ENCODE measurements around the gene CSN2.

Gene CSN2

GRCh38 chr4:69986663-69987062, 21.1 kb upstream of the CSN2 start:
- no peak overlapping the region for H4K91ac ChIP-seq (ENCODE audit: low read depth, low read length)
- H3K4me3 ChIP-seq (ENCODE audit: low read depth, low read length), result no peak overlapping the region
- no peaks in the 10 kb centered on the region for H3K79me1 ChIP-seq (ENCODE audit: low read length)
- H3K4me1 ChIP-seq (ENCODE audit: control insufficient read depth in 1 of 2, insufficient read depth in 2 of 2, low read length in 2 of 2), result no peaks in the 10 kb centered on the region
- H3K18ac ChIP-seq (ENCODE audit: low read length), result no peak overlapping the region
- no peak overlapping the region for H4K12ac ChIP-seq (ENCODE audit: low read depth, low read length)
- H3K14ac ChIP-seq (ENCODE audit: low read length), result no peak overlapping the region
- no peak for DNase-seq
- no peaks in the 10 kb centered on the region for H3K27me3 ChIP-seq (ENCODE audit: insufficient read depth, low read length)
- H3K27ac ChIP-seq (ENCODE audit: low read depth, low read length), result no peak overlapping the region
- no peaks in the 10 kb centered on the region for H3K9me3 ChIP-seq (ENCODE audit: insufficient read depth, low read depth, low read length)
- H2BK12ac ChIP-seq (ENCODE audit: low read length), result no peak overlapping the region
- H2AFZ ChIP-seq (ENCODE audit: insufficient read depth, low read length, poor library complexity), result no peak overlapping the region
- H3K36me3 ChIP-seq (ENCODE audit: control insufficient read depth in 1 of 2, insufficient read depth in 2 of 2, low read length in 2 of 2), result no peaks in the 10 kb centered on the region
- WGBS (ENCODE audit: extremely low coverage, insufficient coverage, insufficient read length), result no CpG with 5 or more reads among the region's 1 CpG
- no peak overlapping the region for H2BK120ac ChIP-seq (ENCODE audit: insufficient read depth, low read length, poor library complexity)
- H3K4ac ChIP-seq (ENCODE audit: low read depth, low read length), result no peak overlapping the region
- H3K79me2 ChIP-seq (ENCODE audit: control insufficient read depth, insufficient read depth, low read length, poor library complexity), result no peaks in the 10 kb centered on the region
- no peak overlapping the region for H2BK5ac ChIP-seq (ENCODE audit: low read depth, low read length, poor library complexity)
- no peak overlapping the region for H3K9ac ChIP-seq (ENCODE audit: low read length)
- no peak overlapping the region for H4K8ac ChIP-seq (ENCODE audit: low read depth, low read length)
- H3K4me2 ChIP-seq (ENCODE audit: low read length), result no peak overlapping the region
- no peak overlapping the region for H3K23ac ChIP-seq (ENCODE audit: low read length)
- H2AK5ac ChIP-seq (ENCODE audit: low read length), result no peak overlapping the region

GRCh38 chr4:69984030-69984443, 18.5 kb upstream of the CSN2 start:
- peak in 1 of 2 donors; percentile 5 for DNase-seq
- no peak overlapping the region for H2BK120ac ChIP-seq (ENCODE audit: insufficient read depth, low read length, poor library complexity)
- H3K79me1 ChIP-seq (ENCODE audit: low read length), result no peaks in the 10 kb centered on the region
- H3K23ac ChIP-seq (ENCODE audit: low read length), result no peak overlapping the region
- H4K8ac ChIP-seq (ENCODE audit: low read depth, low read length), result no peak overlapping the region
- no peak overlapping the region for H2BK5ac ChIP-seq (ENCODE audit: low read depth, low read length, poor library complexity)
- no peak overlapping the region for H3K9ac ChIP-seq (ENCODE audit: low read length)
- no peaks in the 10 kb centered on the region for H3K36me3 ChIP-seq (ENCODE audit: control insufficient read depth in 1 of 2, insufficient read depth in 2 of 2, low read length in 2 of 2)
- no peak overlapping the region for H2AFZ ChIP-seq (ENCODE audit: insufficient read depth, low read length, poor library complexity)
- H3K4me2 ChIP-seq (ENCODE audit: low read length), result no peak overlapping the region
- H3K27ac ChIP-seq (ENCODE audit: low read depth, low read length), result no peak overlapping the region
- no peaks in the 10 kb centered on the region for H3K9me3 ChIP-seq (ENCODE audit: insufficient read depth, low read depth, low read length)
- H3K4ac ChIP-seq (ENCODE audit: low read depth, low read length), result no peak overlapping the region
- H3K79me2 ChIP-seq (ENCODE audit: control insufficient read depth, insufficient read depth, low read length, poor library complexity), result no peaks in the 10 kb centered on the region
- H3K14ac ChIP-seq (ENCODE audit: low read length), result no peak overlapping the region
- no peaks in the 10 kb centered on the region for H3K27me3 ChIP-seq (ENCODE audit: insufficient read depth, low read length)
- no peaks in the 10 kb centered on the region for H3K4me1 ChIP-seq (ENCODE audit: control insufficient read depth in 1 of 2, insufficient read depth in 2 of 2, low read length in 2 of 2)
- no peak overlapping the region for H3K4me3 ChIP-seq (ENCODE audit: low read depth, low read length)
- no peak overlapping the region for H2BK12ac ChIP-seq (ENCODE audit: low read length)
- no peak overlapping the region for H4K91ac ChIP-seq (ENCODE audit: low read depth, low read length)
- H2AK5ac ChIP-seq (ENCODE audit: low read length), result no peak overlapping the region
- H4K12ac ChIP-seq (ENCODE audit: low read depth, low read length), result no peak overlapping the region
- no peak overlapping the region for H3K18ac ChIP-seq (ENCODE audit: low read length)
- WGBS (ENCODE audit: extremely low coverage, insufficient coverage, insufficient read length), result no CpG with 5 or more reads among the region's 2 CpGs

GRCh38 chr4:69977582-69977981, 12.1 kb upstream of the CSN2 start:
- Histone ChIP-seq H2AK5ac (ENCODE audit: low read length) (no peak overlapping the region), H3K27ac (ENCODE audit: low read depth, low read length) (no peak overlapping the region), H2BK5ac (ENCODE audit: low read depth, low read length, poor library complexity) (no peak overlapping the region), H4K12ac (ENCODE audit: low read depth, low read length) (no peak overlapping the region), H3K27me3 (ENCODE audit: insufficient read depth, low read length) (no peaks in the 10 kb centered on the region), H2BK12ac (ENCODE audit: low read length) (no peak overlapping the region), H3K79me2 (ENCODE audit: control insufficient read depth, insufficient read depth, low read length, poor library complexity) (no peaks in the 10 kb centered on the region), H3K36me3 (ENCODE audit: control insufficient read depth in 1 of 2, insufficient read depth in 2 of 2, low read length in 2 of 2) (no peaks in the 10 kb centered on the region), H3K9me3 (ENCODE audit: insufficient read depth, low read depth, low read length) (no peaks in the 10 kb centered on the region), H3K14ac (ENCODE audit: low read length) (no peak overlapping the region), H4K91ac (ENCODE audit: low read depth, low read length) (no peak overlapping the region), H3K18ac (ENCODE audit: low read length) (no peak overlapping the region), H3K4me3 (ENCODE audit: low read depth, low read length) (no peak overlapping the region), H3K4me1 (ENCODE audit: control insufficient read depth in 1 of 2, insufficient read depth in 2 of 2, low read length in 2 of 2) (peaks cover 0 to 4% of the 10 kb centered on the region in 2 experiments), H3K23ac (ENCODE audit: low read length) (no peak overlapping the region), H4K8ac (ENCODE audit: low read depth, low read length) (no peak overlapping the region), H3K4me2 (ENCODE audit: low read length) (no peak overlapping the region), H2AFZ (ENCODE audit: insufficient read depth, low read length, poor library complexity) (no peak overlapping the region), H3K79me1 (ENCODE audit: low read length) (no peaks in the 10 kb centered on the region), H2BK120ac (ENCODE audit: insufficient read depth, low read length, poor library complexity) (no peak overlapping the region), H3K4ac (ENCODE audit: low read depth, low read length) (no peak overlapping the region), H3K9ac (ENCODE audit: low read length) (no peak overlapping the region)
- peak in 1 of 2 donors; percentile 29 for DNase-seq

- Histone ChIP-seq H4K8ac (ENCODE audit: low read depth, low read length) (no peak overlapping the region), H3K27ac (ENCODE audit: low read depth, low read length) (no peak overlapping the region), H3K79me2 (ENCODE audit: control insufficient read depth, insufficient read depth, low read length, poor library complexity) (no peaks in the 10 kb centered on the region), H3K14ac (ENCODE audit: low read length) (no peak overlapping the region), H3K9ac (ENCODE audit: low read length) (no peak overlapping the region), H3K4me2 (ENCODE audit: low read length) (no peak overlapping the region), H3K79me1 (ENCODE audit: low read length) (no peaks in the 10 kb centered on the region), H2AK5ac (ENCODE audit: low read length) (no peak overlapping the region), H3K27me3 (ENCODE audit: insufficient read depth, low read length) (no peaks in the 10 kb centered on the region), H3K4me3 (ENCODE audit: low read depth, low read length) (no peak overlapping the region), H4K12ac (ENCODE audit: low read depth, low read length) (no peak overlapping the region), H3K23ac (ENCODE audit: low read length) (no peak overlapping the region), H2AFZ (ENCODE audit: insufficient read depth, low read length, poor library complexity) (no peak overlapping the region), H3K9me3 (ENCODE audit: insufficient read depth, low read depth, low read length) (no peaks in the 10 kb centered on the region), H2BK12ac (ENCODE audit: low read length) (no peak overlapping the region), H3K36me3 (ENCODE audit: control insufficient read depth in 1 of 2, insufficient read depth in 2 of 2, low read length in 2 of 2) (no peaks in the 10 kb centered on the region), H3K4me1 (ENCODE audit: control insufficient read depth in 1 of 2, insufficient read depth in 2 of 2, low read length in 2 of 2) (peaks cover 0 to 4% of the 10 kb centered on the region in 2 experiments), H2BK120ac (ENCODE audit: insufficient read depth, low read length, poor library complexity) (no peak overlapping the region), H3K18ac (ENCODE audit: low read length) (no peak overlapping the region), H3K4ac (ENCODE audit: low read depth, low read length) (no peak overlapping the region), H4K91ac (ENCODE audit: low read depth, low read length) (no peak overlapping the region), H2BK5ac (ENCODE audit: low read depth, low read length, poor library complexity) (no peak overlapping the region)
- WGBS (ENCODE audit: extremely low coverage, insufficient coverage, insufficient read length), result no CpG with 5 or more reads among the region's 1 CpG
- no peak for DNase-seq
Measured at GRCh38 chr4:69974631-69975030, 9.1 kb upstream of the CSN2 start.
